Brain microvascular endothelial cell (primary cell): Measurements from ENCODE around the gene THAP9.
"Not testable (repeated sequence)": the region's sequence is repeated elsewhere in the genome, so short reads cannot be mapped to it uniquely, and the experiment has no call there.

Experiments
- DNase-seq: peaks from one replicate; pipeline ENCODE4 v3.0.0-alpha.2; 2020
- H3K27ac ChIP-seq: fragments of 250-450 bp; sonication (Bioruptor Pico); 2 replicates; pipeline ENCODE4 v1.5.1; 2020; ENCODE audit warnings: mild to moderate bottlenecking, moderate library complexity
- H3K27me3 ChIP-seq: fragments of 250-450 bp; sonication (Bioruptor Pico); replicated peaks from 2 replicates; pipeline ENCODE4 v1.5.1; 2020; ENCODE audit warnings: mild to moderate bottlenecking
- H3K36me3 ChIP-seq: fragments of 250-450 bp; sonication (Bioruptor Pico); replicated peaks from 2 replicates; pipeline ENCODE4 v1.5.1; 2020; ENCODE audit warnings: mild to moderate bottlenecking
- H3K4me3 ChIP-seq: 2 replicates; pipeline ENCODE4 v1.5.1; 2011; ENCODE audit warnings: low read depth, mild to moderate bottlenecking, control low read depth, low read length, moderate library complexity
- CTCF ChIP-seq: IDR thresholded peaks from 2 replicates; pipeline ENCODE4 v1.5.1; 2011; ENCODE audit warnings: low read depth, mild to moderate bottlenecking, moderate library complexity, low read length, control low read depth, inconsistent platforms; ENCODE audit errors: missing control alignments
- in situ Hi-C: cut with HindIII; loops from 2 replicates; pipeline ENCODE4 v1.10.0; 2017; ENCODE audit warnings: low sequenced_read_pairs, low pct_ligation_motif_present

Gene THAP9

GRCh38 chr4:82864336-82864979 is 36.1 kb upstream of the THAP9 start:
- Histone ChIP-seq H3K27me3 (no peaks in the 10 kb centered on the region), H3K4me3 (no peak overlapping the region), H3K27ac (peak overlapping the region; percentile 83), H3K36me3 (peaks cover 67% of the 10 kb centered on the region)
- TF ChIP-seq CTCF: no peak
- DNase-seq: no peak
- in situ Hi-C loops: no loop called here

- TF ChIP-seq CTCF: no peak
- in situ Hi-C loops: no loop called here
Measured at GRCh38 chr4:82865592-82865991, 34.9 kb upstream of the THAP9 start.

GRCh38 chr4:82866033-82866432 is 34.5 kb upstream of the THAP9 start:
- in situ Hi-C loops, H3K4me3 ChIP-seq, H3K27me3 ChIP-seq: not testable (repeated sequence)
- peak; percentile 31 for DNase-seq
- Histone ChIP-seq H3K36me3 (peaks cover 71% of the 10 kb centered on the region), H3K27ac (peak overlapping the region; percentile 83)

More at GRCh38 chr4:82865592-82865991, 34.9 kb upstream of the THAP9 start:
- H3K27ac ChIP-seq: peak overlapping the region; percentile 83
- no peak overlapping the region for H3K4me3 ChIP-seq
- DNase-seq: peak; percentile 75
- no peaks in the 10 kb centered on the region for H3K27me3 ChIP-seq
- H3K36me3 ChIP-seq: peaks cover 68% of the 10 kb centered on the region

- in situ Hi-C loops: no loop called here
- TF ChIP-seq CTCF: no peak
- H3K4me3 ChIP-seq: no peak overlapping the region
- no peaks in the 10 kb centered on the region for H3K27me3 ChIP-seq
- no peak for DNase-seq
- H3K36me3 ChIP-seq: peaks cover 72% of the 10 kb centered on the region
- peak overlapping the region; percentile 83 for H3K27ac ChIP-seq
Measured at GRCh38 chr4:82866706-82867385, 33.7 kb upstream of the THAP9 start.

GRCh38 chr4:82868572-82868971 is 32.0 kb upstream of the THAP9 start:
- H3K36me3 ChIP-seq: peaks cover 75% of the 10 kb centered on the region
- no peak for DNase-seq
- H3K27ac ChIP-seq: no peak overlapping the region
- no peaks in the 10 kb centered on the region for H3K27me3 ChIP-seq
- no peak overlapping the region for H3K4me3 ChIP-seq
- no peak for TF ChIP-seq CTCF
- in situ Hi-C loops: no loop called here

GRCh38 chr4:82885410-82885809 is 15.1 kb upstream of the THAP9 start:
- in situ Hi-C loops: no loop called here
- no peak for DNase-seq
- TF ChIP-seq CTCF: no peak
- Histone ChIP-seq H3K27me3 (no peaks in the 10 kb centered on the region), H3K36me3 (peaks cover 15% of the 10 kb centered on the region), H3K27ac (no peak overlapping the region), H3K4me3 (no peak overlapping the region)
